HepG2 (cell line): ENCODE results near the gene B4GALT7. TPM values are rescaled to one million over a fixed set of nuclear protein-coding genes. Genes with fewer than 3 reads are reported as not detected.
A peak's percentile ranks its signal among the peaks of the same experiment; 100 is the strongest.

Experiments
- ETV6 ChIP-seq: sonication (generic); formaldehyde crosslinking; conservative IDR thresholded peaks from 2 replicates; pipeline ENCODE4 v1.4.0; 2020; ENCODE audit warnings: missing genetic modification reagents
- GZF1 ChIP-seq: sonication (generic); formaldehyde crosslinking; IDR thresholded peaks from 2 replicates; pipeline ENCODE4 v1.5.1; 2020; ENCODE audit warnings: mild to moderate bottlenecking, missing genetic modification reagents
- PRMT3 ChIP-seq: sonication (generic); formaldehyde crosslinking; IDR thresholded peaks from 2 replicates; pipeline ENCODE4 v1.8.1; 2022; ENCODE audit warnings: low read depth, mild to moderate bottlenecking, moderate library complexity, missing genetic modification reagents, borderline replicate concordance
- RAD51 ChIP-seq: fragments of 450-650 bp; IDR thresholded peaks from 2 replicates; pipeline ENCODE4 v1.6.1; 2016; ENCODE audit warnings: borderline replicate concordance
- SMARCC2 ChIP-seq: fragments of 450-650 bp; IDR thresholded peaks from 2 replicates; pipeline ENCODE4 v1.6.1; 2017; ENCODE audit warnings: antibody characterized with exemption, mild to moderate bottlenecking
- SUZ12 ChIP-seq: fragments of 150-350 bp; IDR thresholded peaks from 2 replicates; pipeline ENCODE4 v1.6.1; 2014; ENCODE audit warnings: low read depth, low read length
- TCF7 ChIP-seq: sonication (generic); IDR thresholded peaks from 2 replicates; pipeline ENCODE4 v1.6.1; 2016; ENCODE audit warnings: antibody characterized with exemption, low read depth
- ZNF10 ChIP-seq: sonication (generic); formaldehyde crosslinking; IDR thresholded peaks from 2 replicates; pipeline ENCODE4 v1.4.0; 2020; ENCODE audit warnings: mild to moderate bottlenecking, low read depth, missing genetic modification reagents, borderline replicate concordance
- ZNF75D ChIP-seq: sonication (generic); formaldehyde crosslinking; IDR thresholded peaks from 2 replicates; pipeline ENCODE4 v1.8.1; 2023; ENCODE audit warnings: missing genetic modification reagents, mild to moderate bottlenecking, borderline replicate concordance
- ZNF83 ChIP-seq: sonication (generic); formaldehyde crosslinking; IDR thresholded peaks from 2 replicates; pipeline ENCODE4 v1.4.0; 2020; ENCODE audit warnings: missing genetic modification reagents, mild to moderate bottlenecking, borderline replicate concordance
- ZNF878 ChIP-seq: sonication (generic); formaldehyde crosslinking; IDR thresholded peaks from 2 replicates; pipeline ENCODE4 v1.8.1; 2023; ENCODE audit warnings: mild to moderate bottlenecking, missing genetic modification reagents, moderate library complexity
- ZSCAN31 ChIP-seq: sonication (generic); formaldehyde crosslinking; IDR thresholded peaks from 2 replicates; pipeline ENCODE4 v1.5.0; 2020; ENCODE audit warnings: low read depth, mild to moderate bottlenecking, missing genetic modification reagents
- polyA plus RNA-seq, 8 experiments: library from polyadenylated mRNA; depleted of rRNA in 3 of 8; stranded (reverse) in 7 of 8; unstranded in 1 of 8; fragments of >200 nt; fragmentation: Illumina TruSeq in 4 of 8; extraction: Trizol in 4 of 8; gene quantifications; 2 replicates each; pipeline versions ENCODE4 v1.2.1 to v1.2.3, GENCODE V29; 2011 to 2016; ENCODE audit warnings: low read depth in 4 of 8, missing spikeins in 1 of 8, mixed read lengths in 1 of 8; ENCODE audit not compliant: insufficient read depth in 1 of 8
- total RNA-seq, 5 experiments: library from RNA; depleted of rRNA; stranded (reverse); fragments of >200 nt; fragmentation: Illumina TruSeq; extraction: Trizol; gene quantifications; 2 replicates each; pipeline ENCODE4 v1.2.3, GENCODE V29; 2016; ENCODE audit warnings: low read depth in 1 of 5
- TF ChIP-seq, protein P1 (sequence below), 2 experiments: sonication (generic) in 1 of 2; formaldehyde crosslinking in 1 of 2; IDR thresholded peaks; 2 replicates each; pipeline versions ENCODE4 v1.6.1 to v1.9.0; 2014 to 2022; ENCODE audit warnings: antibody characterized with exemption in 1 of 2, borderline replicate concordance in 1 of 2, inconsistent platforms in 1 of 2, low read depth in 1 of 2, missing genetic modification reagents in 1 of 2
- TF ChIP-seq, protein P2 (sequence below): sonication (generic); formaldehyde crosslinking; IDR thresholded peaks from 2 replicates; pipeline ENCODE4 v1.4.0; 2020; ENCODE audit warnings: missing genetic modification reagents, borderline replicate concordance
- TF ChIP-seq, protein P3 (sequence below): sonication (generic); formaldehyde crosslinking; IDR thresholded peaks from 2 replicates; pipeline ENCODE4 v1.9.0; 2021; ENCODE audit warnings: missing genetic modification reagents, borderline replicate concordance
- TF ChIP-seq, protein P4 (sequence below): fragments of 450-650 bp; IDR thresholded peaks from 2 replicates; pipeline ENCODE4 v1.6.1; 2017

B4GALT7 gene
- total and polyA plus RNA-seq, 2 of the 13 experiments (the other 11 are each of a cell fraction or from before 2014, with no cell fraction given), result 16.4 to 20.5 TPM

DNA sequence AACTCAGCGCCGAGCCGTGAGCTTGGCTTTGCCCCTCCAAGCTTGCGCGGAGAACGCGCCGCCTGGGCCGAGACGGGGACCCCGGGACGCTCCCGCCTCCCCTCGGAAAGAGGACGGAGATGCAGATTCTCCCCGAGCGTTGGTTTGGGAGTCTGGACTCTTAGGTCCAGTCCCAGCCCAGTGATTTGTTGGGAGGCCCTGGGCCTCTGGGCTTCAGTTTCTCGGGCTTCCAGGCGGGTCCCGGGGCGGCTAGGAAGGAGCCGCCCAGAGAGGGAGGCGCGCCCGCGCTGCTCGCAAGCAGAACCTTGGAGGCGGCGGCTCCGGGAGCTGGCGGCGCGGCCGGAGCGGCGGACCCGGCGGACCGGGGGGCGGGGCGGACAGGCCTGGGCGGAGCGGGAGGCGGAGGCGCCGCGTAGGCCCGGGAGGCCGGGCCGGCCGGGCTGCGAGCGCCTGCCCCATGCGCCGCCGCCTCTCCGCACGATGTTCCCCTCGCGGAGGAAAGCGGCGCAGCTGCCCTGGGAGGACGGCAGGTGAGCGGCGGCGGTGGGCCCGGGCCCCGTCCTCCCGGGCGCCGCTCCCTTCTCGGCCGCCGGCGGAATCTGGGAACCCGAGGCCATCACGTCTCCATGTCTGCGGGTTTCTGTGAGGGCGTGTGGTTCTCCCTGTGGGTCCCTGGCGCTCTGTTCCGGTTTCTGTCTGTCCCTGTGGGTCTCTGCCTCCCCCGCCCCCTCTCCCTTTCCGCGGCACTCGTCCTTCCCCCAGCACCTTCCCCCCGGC, at the start of gene B4GALT7 (continued):
- TF ChIP-seq, protein P1, sequence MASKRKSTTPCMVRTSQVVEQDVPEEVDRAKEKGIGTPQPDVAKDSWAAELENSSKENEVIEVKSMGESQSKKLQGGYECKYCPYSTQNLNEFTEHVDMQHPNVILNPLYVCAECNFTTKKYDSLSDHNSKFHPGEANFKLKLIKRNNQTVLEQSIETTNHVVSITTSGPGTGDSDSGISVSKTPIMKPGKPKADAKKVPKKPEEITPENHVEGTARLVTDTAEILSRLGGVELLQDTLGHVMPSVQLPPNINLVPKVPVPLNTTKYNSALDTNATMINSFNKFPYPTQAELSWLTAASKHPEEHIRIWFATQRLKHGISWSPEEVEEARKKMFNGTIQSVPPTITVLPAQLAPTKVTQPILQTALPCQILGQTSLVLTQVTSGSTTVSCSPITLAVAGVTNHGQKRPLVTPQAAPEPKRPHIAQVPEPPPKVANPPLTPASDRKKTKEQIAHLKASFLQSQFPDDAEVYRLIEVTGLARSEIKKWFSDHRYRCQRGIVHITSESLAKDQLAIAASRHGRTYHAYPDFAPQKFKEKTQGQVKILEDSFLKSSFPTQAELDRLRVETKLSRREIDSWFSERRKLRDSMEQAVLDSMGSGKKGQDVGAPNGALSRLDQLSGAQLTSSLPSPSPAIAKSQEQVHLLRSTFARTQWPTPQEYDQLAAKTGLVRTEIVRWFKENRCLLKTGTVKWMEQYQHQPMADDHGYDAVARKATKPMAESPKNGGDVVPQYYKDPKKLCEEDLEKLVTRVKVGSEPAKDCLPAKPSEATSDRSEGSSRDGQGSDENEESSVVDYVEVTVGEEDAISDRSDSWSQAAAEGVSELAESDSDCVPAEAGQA (IDR thresholded peaks at IDR 0.05; ENCODE audit: low read depth), result no peak; the same call in 1 of the 2 replicates
- TF ChIP-seq, protein P1 (CRISPR knock-in tag; IDR thresholded peaks at IDR 0.05; ENCODE audit: borderline replicate concordance), result no peak
- TF ChIP-seq, protein P2, sequence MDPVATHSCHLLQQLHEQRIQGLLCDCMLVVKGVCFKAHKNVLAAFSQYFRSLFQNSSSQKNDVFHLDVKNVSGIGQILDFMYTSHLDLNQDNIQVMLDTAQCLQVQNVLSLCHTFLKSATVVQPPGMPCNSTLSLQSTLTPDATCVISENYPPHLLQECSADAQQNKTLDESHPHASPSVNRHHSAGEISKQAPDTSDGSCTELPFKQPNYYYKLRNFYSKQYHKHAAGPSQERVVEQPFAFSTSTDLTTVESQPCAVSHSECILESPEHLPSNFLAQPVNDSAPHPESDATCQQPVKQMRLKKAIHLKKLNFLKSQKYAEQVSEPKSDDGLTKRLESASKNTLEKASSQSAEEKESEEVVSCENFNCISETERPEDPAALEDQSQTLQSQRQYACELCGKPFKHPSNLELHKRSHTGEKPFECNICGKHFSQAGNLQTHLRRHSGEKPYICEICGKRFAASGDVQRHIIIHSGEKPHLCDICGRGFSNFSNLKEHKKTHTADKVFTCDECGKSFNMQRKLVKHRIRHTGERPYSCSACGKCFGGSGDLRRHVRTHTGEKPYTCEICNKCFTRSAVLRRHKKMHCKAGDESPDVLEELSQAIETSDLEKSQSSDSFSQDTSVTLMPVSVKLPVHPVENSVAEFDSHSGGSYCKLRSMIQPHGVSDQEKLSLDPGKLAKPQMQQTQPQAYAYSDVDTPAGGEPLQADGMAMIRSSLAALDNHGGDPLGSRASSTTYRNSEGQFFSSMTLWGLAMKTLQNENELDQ (CRISPR knock-in tag), result no peak
- TF ChIP-seq SUZ12 (no peak), ZNF75D (no peak), SMARCC2 (no peak), RAD51 (no peak), PRMT3 (CRISPR knock-in tag) (no peak), ETV6 (CRISPR knock-in tag) (no peak), ZNF10 (CRISPR knock-in tag) (no peak), GZF1 (CRISPR knock-in tag) (no peak), ZNF83 (CRISPR knock-in tag) (no peak; the same call in 1 of the 2 replicates), TCF7 (no peak), ZNF878 (CRISPR knock-in tag) (no peak), ZSCAN31 (CRISPR knock-in tag) (peak; percentile 59; the same call in 1 of the 2 replicates)
- TF ChIP-seq, protein P3, sequence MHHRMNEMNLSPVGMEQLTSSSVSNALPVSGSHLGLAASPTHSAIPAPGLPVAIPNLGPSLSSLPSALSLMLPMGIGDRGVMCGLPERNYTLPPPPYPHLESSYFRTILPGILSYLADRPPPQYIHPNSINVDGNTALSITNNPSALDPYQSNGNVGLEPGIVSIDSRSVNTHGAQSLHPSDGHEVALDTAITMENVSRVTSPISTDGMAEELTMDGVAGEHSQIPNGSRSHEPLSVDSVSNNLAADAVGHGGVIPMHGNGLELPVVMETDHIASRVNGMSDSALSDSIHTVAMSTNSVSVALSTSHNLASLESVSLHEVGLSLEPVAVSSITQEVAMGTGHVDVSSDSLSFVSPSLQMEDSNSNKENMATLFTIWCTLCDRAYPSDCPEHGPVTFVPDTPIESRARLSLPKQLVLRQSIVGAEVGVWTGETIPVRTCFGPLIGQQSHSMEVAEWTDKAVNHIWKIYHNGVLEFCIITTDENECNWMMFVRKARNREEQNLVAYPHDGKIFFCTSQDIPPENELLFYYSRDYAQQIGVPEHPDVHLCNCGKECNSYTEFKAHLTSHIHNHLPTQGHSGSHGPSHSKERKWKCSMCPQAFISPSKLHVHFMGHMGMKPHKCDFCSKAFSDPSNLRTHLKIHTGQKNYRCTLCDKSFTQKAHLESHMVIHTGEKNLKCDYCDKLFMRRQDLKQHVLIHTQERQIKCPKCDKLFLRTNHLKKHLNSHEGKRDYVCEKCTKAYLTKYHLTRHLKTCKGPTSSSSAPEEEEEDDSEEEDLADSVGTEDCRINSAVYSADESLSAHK (CRISPR knock-in tag), result no peak
- TF ChIP-seq, protein P4, sequence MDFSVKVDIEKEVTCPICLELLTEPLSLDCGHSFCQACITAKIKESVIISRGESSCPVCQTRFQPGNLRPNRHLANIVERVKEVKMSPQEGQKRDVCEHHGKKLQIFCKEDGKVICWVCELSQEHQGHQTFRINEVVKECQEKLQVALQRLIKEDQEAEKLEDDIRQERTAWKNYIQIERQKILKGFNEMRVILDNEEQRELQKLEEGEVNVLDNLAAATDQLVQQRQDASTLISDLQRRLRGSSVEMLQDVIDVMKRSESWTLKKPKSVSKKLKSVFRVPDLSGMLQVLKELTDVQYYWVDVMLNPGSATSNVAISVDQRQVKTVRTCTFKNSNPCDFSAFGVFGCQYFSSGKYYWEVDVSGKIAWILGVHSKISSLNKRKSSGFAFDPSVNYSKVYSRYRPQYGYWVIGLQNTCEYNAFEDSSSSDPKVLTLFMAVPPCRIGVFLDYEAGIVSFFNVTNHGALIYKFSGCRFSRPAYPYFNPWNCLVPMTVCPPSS, result no peak
